ENCODE results near the gene ZNF76.

Gene ZNF76

DNA sequence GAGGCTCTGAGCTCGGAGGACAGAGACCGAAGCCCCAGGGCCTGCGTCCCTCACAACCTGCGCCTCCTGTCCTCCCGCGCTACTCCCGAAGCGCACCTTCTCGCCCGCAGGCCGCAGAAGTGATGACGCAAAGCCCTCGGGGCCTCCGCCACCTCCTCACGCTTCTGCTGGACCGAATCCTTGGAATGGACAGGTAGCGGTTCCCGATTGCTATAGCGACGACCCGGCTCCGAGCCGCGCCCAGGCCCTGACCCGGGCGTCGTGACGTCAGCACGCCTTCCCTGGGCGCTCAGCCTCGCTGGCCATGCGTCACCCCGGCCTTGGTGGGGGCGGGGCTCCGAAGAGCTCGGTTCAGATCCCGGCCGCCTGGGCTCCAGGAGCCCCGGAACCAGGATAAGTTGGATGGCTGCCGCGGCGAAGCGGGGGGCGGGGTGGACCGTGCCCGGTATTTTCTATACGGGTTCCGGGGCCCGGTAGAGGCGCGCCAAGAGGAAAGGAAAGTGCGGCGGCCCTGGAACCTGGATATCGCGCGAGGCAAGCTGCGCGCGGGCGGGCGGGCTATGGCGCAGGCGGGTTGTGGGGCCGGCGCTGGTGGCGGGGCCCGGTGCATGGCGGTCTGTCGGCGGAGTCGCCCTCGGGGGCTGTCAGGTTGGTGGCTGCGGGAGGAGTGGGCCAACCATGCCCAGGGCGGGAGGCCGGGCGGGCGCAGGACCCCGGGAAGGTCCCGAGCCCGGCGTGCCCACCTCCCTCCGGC, at the start of gene ZNF76:
TSS of gene ZNF76 (plus strand) at position 542 of the 754 bp plus-strand sequence. CDS start 21,417 bp downstream, outside the sequence.
- peak; percentile 98 for DNase-seq

DNA sequence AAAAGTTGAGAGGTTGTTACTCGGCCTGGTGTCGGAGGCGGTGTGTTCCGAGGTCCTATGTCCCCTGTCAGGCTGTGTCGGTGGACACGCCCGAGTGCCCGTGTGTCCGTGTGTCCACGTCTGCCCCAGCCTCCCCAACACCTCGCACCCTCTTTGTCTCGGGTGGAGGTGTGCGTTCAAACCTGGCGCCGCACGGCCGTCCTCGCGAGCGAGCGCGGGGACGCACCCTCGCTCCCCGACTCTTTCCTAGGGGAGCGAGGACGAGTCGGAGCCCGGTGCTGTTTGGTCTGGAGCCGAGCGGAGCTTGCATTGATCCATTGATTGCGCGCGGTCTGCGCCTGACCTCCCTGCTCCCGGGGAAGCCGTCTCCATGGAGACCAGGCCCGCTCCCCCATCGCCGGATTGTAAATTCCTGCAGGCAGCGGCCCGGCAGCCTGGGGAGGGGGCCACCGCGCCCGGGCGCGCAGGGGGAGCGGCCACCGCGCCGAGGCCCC, 46.2 kb upstream of the ZNF76 start:
- DNase-seq = peak; percentile 87

DNA sequence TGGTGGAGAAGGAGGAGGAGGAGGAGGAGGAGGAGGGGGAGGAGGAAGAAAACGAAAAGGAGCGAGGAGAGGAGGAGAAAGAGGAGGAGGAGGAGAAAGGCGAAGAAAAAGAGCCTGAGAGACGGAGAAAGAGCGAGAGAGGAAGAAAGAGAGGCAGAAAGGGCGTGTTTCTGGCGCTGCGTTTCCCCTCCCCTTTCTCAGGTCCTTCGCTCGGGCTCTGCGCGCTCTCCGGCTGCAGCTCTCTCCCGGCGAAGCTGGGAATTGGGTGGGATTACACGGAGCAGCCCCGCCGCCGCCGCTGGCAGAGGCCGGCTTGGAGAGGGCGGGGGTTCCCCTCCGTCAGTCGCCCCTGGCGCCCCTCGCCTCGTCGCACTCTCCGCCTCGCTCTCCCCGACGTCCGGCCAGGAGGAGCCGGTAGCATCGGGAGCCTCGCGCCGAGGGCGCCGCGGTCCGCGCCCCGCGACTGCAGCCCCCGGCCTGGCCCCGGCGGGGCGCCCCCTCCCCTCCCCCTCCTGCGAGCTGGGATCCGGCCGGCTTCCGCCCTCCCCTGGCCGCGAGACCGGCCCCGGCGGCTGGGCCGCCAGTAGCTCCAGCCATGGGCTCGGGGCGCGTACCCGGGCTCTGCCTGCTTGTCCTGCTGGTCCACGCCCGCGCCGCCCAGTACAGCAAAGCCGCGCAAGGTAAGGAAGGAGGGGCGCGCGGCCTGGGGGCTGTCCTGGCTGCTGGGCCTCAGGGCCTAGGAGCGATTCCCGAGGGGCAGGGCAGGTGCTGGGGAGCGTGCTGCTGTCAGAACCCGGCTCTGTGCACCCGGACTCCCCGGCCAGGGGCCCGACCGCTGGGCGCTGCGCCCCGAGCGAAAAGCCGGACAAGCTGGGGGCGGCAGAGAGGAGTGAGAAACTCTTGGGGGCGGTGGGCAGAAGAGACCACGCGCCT, 45.4 kb upstream of the ZNF76 start, which contains the start of gene SCUBE3:
TSS of gene SCUBE3 (plus strand) at position 133 of the 933 bp plus-strand sequence. CDS start at position 596, 463 bp downstream.
- DNase-seq = peak; percentile 84

DNA sequence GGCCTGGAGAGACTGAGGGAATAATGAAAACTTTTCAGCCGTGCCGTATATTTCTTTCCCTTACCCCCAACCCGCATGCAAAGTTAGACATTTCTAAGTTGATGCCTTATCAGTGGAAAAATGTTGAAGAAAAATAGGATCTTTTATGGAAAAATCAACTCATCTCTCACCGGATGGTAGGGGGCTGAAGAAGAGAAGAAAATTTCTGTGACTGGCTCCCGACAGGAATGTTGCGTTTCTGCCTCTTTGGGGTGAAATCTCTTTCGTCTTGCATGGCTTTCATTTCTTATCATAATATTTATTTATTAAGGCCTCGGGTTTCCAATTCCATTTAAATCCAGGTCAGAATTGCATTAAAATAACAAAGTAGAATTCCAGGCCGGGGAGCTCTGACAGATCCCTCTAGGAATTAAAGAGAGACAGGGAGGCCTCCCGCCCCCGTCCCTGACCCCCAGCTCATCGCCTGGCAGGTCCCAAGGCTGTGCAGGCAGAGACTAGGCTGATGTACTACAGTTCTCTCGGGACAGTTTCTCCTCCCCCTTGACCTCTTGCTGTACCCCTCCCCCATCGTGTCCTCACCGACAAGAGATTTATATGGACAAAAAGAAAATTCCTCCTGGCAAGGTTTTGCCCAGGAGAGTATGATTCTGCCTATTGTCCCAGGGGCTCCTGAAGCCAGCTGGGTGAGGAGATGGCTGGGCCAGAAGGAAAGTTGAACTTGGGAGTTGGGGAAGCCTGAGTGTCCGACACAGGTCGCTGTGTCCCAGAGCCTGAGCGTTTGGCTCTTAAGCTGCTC, 44.5 kb upstream of the ZNF76 start:
- DNase-seq = no peak

DNA sequence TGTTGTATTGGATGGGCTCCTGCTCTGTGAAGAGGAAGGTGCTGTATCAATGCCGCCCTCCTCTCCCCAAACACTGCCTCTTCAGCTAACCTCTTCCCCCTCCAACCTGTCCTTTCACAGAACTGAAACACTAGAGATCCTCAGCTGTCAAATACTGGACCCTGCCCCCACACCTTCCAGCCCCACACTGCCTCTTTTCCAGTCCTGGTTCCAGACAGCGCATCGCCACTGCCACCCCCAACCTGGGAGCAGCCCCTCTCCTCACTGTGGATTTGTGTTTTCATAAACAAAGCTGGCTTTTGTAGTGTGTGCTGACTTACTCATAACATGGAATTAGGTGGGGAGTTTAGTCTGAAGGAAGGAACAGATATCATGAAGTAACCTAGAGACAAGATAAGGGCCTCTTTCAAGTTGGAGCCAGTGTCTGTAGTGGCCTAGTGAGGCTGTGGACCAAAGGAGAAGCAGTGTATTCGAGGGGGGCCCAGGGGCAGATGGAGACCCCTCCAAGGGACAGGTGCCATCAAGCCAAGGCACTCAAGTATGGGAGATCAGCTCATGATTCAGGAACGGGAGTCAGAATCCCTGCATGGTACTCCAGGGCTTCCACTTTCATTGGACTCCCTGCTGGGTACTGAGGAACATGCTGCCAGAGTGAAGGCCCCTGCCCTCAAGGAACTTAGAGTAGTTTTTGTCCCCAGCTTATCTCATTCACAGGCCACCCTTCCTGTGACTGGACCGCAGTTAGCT, 43.7 kb upstream of the ZNF76 start:
- no peak for DNase-seq

DNA sequence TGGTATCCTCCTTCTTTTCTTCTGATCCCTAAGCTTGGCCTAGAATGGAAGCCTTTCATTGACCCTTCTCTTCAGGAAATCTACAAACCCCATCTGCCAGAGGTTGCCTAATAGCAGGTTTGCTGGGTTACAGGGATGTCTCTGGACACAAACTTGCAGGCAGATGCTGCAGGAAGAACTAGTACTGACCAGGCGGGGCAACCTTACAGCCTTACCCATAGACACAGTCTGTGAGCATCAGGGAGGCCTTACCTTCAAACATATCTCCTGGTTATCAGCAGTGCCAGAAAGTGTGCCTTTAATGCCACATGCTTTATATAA, 43.2 kb upstream of the ZNF76 start:
- no peak for DNase-seq

DNA sequence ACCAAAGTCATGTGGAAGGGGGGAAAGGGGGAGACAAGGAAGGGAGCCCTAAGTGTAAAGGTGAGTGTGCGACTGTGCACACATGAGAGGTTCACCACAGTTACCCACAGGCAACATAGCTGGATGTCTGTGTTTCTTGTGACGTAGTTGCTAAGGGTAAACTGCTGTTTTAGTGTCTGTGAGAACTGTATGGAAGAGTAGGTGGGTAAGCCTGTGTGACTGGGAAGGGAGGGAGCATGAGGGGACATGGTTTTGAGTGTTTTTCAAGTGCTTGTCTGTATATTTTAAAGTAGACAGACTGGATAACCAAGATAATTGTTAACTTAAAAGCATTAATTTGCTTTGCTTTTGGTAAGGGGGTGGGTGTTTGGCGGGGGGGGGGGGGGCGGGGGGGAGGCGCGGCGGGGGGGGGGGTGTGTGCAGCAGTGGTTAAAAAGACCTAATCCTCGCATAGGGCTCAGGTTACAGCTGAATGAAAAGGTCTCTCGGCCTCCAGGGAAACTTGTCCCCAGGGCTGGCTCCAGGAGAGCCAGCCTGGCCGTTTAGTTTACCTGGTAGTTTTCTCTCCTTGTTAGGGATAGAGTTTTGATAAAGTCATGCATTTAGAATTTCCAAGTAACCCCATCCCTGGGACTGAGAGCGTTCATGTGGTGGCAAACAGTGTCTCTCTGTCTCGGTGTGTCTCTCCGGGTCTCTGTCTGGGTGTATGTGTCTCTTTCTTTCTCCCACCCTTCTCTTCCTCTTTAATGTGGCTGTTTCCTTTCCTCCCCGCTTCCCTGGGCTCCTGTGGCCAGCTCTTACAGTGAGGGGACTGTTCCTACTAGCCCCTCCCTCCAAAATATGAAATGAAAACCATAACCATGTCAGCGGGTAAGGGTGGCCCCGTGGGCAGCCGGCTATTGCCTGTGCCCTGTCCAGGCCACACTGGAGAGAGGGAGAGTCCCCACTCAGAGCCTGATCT, 42.4 kb upstream of the ZNF76 start:
- DNase-seq = no peak

DNA sequence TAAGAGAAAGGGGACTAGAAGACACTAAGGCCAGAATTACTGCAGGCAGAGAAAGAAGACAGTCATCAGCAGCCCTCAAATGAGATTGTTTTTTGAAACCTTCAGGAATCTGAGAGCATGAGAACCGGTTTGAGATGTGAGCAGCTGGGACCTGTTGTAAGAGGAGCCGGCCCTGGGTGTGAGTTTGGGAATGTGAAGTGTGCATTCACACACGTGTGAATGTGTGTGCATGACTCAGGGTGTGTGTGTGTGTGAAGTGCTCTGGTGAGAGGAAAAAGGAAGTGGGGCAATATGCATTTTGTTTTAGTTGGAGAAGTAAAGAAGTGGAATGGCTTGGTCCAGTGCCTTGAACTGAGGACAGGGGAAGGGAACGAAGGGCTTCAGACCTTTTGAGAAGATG, 41.5 kb upstream of the ZNF76 start:
- no peak for DNase-seq

DNA sequence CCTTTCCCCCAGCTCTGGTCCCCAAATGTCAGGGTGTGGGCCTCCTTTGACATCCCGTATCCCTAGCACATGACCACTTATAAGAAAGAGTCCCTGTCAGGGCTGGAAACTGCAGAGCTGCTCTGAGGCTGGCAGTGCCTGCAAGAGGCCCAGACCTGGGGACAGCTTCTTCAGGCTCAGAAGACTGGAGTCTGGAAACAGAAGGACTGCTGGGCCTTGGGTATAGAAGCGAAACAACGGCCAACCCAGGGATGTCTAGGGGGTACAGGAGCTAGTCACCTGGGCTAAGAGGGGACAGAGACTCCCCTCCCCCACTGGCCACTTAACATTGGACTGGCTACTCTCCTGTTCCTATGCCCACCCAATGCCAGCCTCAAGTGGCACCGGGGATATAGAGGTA, 41.1 kb upstream of the ZNF76 start:
- no peak for DNase-seq

DNA sequence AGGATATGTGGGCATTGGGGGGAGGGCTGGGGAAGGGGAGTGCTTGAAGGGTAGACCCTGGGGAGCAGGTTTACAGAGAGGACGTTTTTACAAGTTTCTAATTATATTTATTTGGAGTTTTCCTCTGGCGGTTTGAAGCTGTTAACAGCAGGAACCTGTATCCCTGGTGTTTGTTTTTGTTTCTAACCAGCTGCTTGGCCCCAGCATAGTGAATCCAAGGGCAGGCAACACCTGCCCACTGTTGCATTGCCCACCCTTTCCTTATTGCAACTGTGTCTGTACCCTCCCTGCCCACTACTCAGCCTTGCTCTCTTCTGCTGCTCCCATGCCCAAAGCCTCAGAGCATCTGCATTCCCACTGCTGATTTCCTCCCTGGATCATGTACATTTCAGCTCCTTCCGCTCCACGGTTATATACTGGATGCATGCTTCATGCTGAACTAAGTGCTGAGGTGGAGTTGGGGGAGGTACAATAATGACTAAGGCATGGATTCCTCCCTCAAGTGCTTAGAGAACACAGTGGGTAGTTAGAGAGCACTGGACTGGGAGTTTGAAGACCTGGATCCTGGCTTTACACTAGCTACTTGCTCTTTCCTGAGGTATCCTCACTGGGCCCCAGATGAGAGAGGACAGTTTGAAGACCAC, 39.7 kb upstream of the ZNF76 start:
- DNase-seq = no peak

DNA sequence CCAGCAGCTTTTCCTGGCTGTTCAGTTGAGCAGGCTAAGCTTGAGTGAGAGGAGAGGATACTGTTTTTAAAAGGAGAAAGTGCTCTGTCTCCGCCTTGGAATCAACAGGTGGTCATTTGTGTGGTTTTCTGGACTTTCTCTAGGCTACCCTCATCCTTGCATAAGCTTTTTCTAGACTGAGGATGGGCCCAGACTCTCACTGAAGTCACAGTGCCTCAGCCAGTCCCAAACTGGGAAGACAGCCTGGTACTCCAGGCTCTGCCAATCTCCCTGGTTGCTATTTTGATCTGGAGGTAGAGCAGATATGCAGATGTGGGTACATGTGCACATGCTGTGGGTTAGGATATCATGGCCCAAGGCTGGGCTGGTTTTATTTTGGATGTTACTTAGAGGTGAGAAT, 38.8 kb upstream of the ZNF76 start:
- no peak for DNase-seq

DNA sequence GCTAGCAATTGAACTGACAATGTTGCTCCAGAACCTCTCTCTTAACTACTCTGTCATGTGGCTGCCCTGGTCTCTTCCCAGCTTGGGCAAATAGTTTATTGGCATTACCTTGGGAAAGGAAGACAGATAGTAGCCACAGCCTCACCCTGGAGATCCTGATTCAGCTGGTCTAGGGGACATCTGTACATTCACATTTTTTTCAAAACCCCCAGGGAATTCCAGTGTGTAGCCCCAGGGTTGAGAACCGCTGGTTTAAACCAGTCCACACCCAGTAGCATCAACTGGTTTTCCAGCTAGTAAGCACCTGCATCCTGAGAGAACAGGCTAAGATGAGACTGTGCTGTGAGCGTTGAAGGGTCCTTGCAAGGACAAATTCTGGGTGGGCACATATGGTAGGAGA, 36.1 kb upstream of the ZNF76 start:
- no peak for DNase-seq

DNA sequence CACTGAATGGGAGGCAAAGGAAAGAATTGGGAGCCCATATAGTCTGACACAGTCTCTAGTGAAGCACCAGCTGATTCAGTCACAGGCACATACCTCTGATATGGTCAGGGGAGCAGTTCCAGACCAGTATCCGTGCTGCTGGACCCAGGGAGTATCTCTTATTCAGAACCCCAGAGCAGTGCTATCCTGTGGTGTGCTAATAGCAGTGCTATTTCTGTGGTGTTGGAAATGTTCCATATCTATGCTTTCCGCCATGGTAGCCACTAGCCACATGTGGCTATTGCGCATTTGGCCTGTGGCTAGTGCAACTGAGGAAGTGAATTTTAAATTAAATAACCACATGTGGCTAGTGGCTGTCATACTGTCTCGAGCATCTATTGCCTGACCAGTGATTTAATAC, 34.8 kb upstream of the ZNF76 start:
- DNase-seq = no peak

DNA sequence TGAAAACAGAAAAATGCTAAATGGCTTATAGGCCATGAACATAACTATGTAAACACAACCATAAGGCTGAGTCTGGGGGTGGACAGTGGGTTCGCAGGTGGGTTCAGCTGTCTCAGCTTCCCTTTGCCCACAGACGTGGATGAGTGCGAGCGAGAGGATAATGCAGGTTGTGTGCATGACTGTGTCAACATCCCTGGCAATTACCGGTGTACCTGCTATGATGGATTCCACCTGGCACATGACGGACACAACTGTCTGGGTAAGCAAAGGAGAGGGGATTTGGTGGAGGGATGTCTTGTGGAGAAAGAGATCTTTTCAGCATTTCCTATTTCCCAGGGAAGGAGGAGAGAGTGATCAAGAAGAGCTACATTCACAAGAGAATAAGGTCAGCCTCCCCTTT, 31.1 kb upstream of the ZNF76 start:
- DNase-seq = no peak

DNA sequence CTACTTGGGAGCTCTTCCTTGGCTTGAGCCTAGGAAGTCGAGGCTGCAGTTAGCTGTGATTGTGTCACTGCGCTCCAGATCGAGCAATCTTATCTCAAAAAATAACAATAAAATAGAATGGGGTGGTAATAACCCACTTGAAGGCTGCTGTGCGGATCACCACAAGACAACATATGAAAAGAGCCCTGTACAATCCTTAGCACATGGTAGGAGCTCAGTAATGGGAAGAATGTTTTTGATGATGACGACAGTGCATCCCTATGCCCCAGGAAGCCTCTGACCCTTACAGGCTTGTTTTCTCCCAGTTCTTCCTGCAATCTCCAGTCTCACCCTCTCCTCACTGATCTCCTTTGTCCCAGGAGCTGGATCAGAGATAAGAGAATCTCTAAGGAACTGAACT, 30.2 kb upstream of the ZNF76 start:
- DNase-seq = no peak

DNA sequence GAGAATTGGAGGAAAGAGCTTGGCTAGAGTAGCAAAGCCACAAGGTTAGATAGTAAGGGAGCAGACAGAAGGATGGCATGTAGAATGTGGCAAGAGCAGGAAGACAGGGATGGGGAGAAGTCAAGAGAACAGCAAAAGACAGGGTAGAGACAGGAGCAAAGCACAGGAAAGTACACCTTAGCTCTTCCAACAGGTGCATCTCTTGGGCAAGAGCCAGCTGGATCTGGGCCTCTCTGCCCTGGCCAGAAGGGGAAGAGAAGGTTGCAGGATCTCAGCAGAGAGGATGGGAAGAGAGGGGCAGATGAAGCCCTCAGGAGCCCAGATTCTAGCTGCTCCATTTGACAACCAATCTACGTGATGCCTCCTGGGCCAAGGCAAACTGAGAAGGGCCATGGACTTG, 29.0 kb upstream of the ZNF76 start:
- DNase-seq = no peak

DNA sequence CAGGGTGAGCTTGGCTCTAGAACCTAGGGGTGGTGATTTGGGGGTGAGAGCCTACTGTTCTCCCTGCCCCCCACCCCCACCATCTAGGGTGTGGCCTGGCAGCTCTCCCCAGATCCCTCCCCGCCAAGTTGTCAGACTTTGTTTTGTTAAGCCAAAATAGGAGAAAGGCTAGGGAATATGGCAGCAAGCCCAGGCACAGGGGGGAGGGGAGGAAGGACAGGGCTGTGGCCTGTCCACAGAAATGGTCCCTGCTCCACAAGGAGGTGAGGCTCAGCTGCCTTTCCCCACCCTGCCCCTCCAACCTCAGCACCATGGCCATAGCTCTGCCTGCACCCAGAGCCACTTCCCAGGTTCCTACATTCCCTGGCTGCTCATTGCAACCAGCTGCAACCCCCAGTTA, 28.6 kb upstream of the ZNF76 start:
- no peak for DNase-seq

DNA sequence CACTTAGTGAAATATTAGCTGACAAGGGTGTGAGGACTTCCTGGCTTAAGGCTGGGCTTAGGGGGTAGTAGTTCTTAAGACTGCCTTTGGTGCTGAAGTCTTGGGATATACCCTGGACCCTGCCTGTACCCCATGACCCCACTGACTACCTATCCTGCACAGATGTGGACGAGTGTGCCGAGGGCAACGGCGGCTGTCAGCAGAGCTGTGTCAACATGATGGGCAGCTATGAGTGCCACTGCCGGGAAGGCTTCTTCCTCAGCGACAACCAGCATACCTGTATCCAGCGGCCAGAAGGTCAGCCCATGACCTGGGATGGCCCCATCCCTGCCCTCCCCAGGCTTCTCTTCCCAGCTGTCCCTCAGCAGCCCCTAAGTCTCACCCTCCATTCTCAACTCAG, 28.0 kb upstream of the ZNF76 start:
- no peak for DNase-seq

DNA sequence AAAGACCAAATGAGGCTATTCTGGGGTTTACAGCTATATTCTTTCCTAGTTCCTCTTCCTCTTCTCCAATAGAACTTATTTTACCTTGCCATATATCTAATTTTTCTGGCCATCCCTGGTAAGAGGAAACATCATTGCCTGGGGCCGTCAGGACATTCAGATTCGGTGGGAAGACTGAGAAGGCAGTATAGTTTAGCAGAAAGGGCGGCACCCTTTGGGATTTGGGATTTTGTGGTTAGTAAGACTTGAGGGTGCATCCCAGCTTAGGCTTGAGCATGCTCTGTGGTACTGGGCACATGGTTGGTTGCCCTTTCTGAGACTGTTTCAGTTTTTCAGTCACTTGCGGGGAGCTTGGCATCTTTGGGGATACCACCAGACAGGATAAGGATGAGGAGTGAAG, 24.6 kb upstream of the ZNF76 start:
- no peak for DNase-seq

DNA sequence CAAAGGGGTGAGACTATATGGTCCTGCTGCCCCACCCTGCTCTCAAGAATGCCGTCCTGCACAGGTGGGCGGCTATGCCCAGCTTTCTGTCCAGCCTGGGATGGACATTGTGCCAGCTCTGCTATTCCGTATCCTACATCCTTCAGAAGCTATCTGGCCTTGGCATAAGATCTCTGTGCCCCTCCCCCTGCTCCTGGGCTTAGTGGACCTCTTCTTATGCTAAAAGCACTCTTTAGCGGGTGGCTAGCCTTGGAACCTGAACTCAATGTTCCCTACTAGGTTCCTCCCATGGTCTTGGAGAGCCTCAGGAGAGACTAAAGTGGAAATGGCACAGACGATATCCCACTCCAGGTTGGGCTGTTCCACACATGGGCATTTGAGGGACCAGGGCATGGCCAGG, 23.3 kb upstream of the ZNF76 start:
- no peak for DNase-seq

DNA sequence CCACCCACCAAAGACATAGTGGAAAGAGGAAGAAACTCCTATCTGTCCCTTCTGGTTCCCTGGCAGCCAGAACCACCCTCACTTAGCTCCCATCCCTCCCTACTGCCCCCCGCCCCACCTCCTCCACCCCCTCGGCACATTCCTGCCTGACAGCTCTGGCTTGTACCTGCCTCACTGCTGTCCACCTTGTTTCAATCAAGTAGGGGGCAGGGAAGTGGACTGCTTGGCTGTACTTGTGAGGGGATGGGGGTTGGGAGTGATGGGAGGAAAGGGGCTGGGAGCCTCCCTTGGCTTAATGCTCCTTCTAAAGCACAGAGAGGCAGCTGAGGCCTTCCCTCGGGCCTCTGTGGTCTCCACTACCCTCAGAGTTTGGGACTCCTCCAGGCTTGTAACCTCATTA, 22.1 kb upstream of the ZNF76 start:
- DNase-seq = peak; percentile 77

Measured in islet precursor cell (in vitro differentiated cells).